Activated CD4-positive, alpha-beta T cell treated with anti-CD3 and anti-CD28 coated beads, Interleukin-2, amount 50 U/mL, for 48 hours (primary cell): ENCODE measurements around the gene LRP1B.

ENCODE experiments used
- DNase-seq, 2 experiments: peaks; one replicate each; pipeline ENCODE4 v3.0.0-alpha.2; 2020

The LRP1B gene

GRCh38 chr2:140273958-140274357 lies 1856.9 kb downstream of the LRP1B start:
- DNase-seq, result no peak

GRCh38 chr2:140273408-140273807 lies 1857.4 kb downstream of the LRP1B start:
- DNase-seq, result no peak

GRCh38 chr2:140270224-140270623 lies 1860.6 kb downstream of the LRP1B start:
- DNase-seq, result no peak

- no peak for DNase-seq
Measured at GRCh38 chr2:140269000-140269399, 1861.8 kb downstream of the LRP1B start.

GRCh38 chr2:140262908-140263307 lies 1867.9 kb downstream of the LRP1B start:
- no peak for DNase-seq

GRCh38 chr2:140257692-140258300 lies 1873.0 kb downstream of the LRP1B start:
- no peak for DNase-seq

- no peak for DNase-seq
Measured at GRCh38 chr2:140256080-140256479, 1874.7 kb downstream of the LRP1B start.

- DNase-seq, result no peak
Measured at GRCh38 chr2:140249821-140250220, 1881.0 kb downstream of the LRP1B start.

- DNase-seq, result no peak
Measured at GRCh38 chr2:140248623-140249022, 1882.2 kb downstream of the LRP1B start.

- no peak for DNase-seq
Measured at GRCh38 chr2:140247451-140248195, 1883.2 kb downstream of the LRP1B start.

- DNase-seq, result no peak
Measured at GRCh38 chr2:140246957-140247356, 1883.9 kb downstream of the LRP1B start.

- DNase-seq, result no peak
Measured at GRCh38 chr2:140246058-140246457, 1884.8 kb downstream of the LRP1B start.

- no peak for DNase-seq
Measured at GRCh38 chr2:140242889-140243288, 1887.9 kb downstream of the LRP1B start.

GRCh38 chr2:140234116-140234515 lies 1896.7 kb downstream of the LRP1B start:
- DNase-seq, result no peak

- no peak for DNase-seq
Measured at GRCh38 chr2:140210963-140211362, 1919.9 kb downstream of the LRP1B start.

- DNase-seq, result no peak
Measured at GRCh38 chr2:140205093-140205492, 1925.7 kb downstream of the LRP1B start.

- no peak for DNase-seq
Measured at GRCh38 chr2:140203347-140203746, 1927.5 kb downstream of the LRP1B start.

GRCh38 chr2:140201572-140201971 lies 1929.2 kb downstream of the LRP1B start:
- no peak for DNase-seq

- no peak for DNase-seq
Measured at GRCh38 chr2:140200764-140201163, 1930.1 kb downstream of the LRP1B start.

GRCh38 chr2:140200307-140200706 lies 1930.5 kb downstream of the LRP1B start:
- no peak for DNase-seq

GRCh38 chr2:140199312-140199711 lies 1931.5 kb downstream of the LRP1B start:
- DNase-seq, result no peak

GRCh38 chr2:140187086-140187485 lies 1943.7 kb downstream of the LRP1B start:
- DNase-seq, result no peak

GRCh38 chr2:140186313-140186712 lies 1944.5 kb downstream of the LRP1B start:
- no peak for DNase-seq

- no peak for DNase-seq
Measured at GRCh38 chr2:140185076-140185475, 1945.7 kb downstream of the LRP1B start.
